Keratinocyte (primary cell): ENCODE results near the gene ACTN1. TPM values are rescaled to one million over a fixed set of nuclear protein-coding genes. Genes with fewer than 3 reads are reported as not detected.

Source experiments
- DNase-seq: peaks from one replicate; pipeline ENCODE4 v3.0.0-alpha.2; 2011; ENCODE audit warnings: low read depth, missing footprints, low spot score
- FAIRE-seq: peaks from 2 replicates; lab custom pipeline; 2011; peaks lifted over from hg19 to GRCh38; lab: Jason Lieb, UNC
- H2AFZ ChIP-seq: 2 replicates; pipeline ENCODE4 v1.6.0; 2012; ENCODE audit warnings: low read length, control low read depth, inconsistent platforms; ENCODE audit not compliant: control insufficient read depth
- H3K27ac ChIP-seq: 2 replicates; pipeline ENCODE4 v1.5.1; 2011; ENCODE audit warnings: low read length; ENCODE audit not compliant: control insufficient read depth, insufficient read depth
- H3K27me3 ChIP-seq: 3 replicates; pipeline ENCODE4 v1.6.0; 2011; ENCODE audit warnings: low read length; ENCODE audit not compliant: control insufficient read depth, insufficient read depth; ENCODE audit errors: extremely low read depth
- H3K36me3 ChIP-seq, 2 experiments: 2 replicates in 1 of 2; 3 replicates in 1 of 2; pipeline ENCODE4 v1.5.1; 2011; ENCODE audit warnings: low read length in 2 of 2, mild to moderate bottlenecking in 1 of 2; ENCODE audit not compliant: control insufficient read depth in 2 of 2, insufficient read depth in 2 of 2; ENCODE audit errors: extremely low read depth in 1 of 2
- H3K4me1 ChIP-seq: 3 replicates; pipeline ENCODE4 v1.5.1; 2011; ENCODE audit warnings: low read length; ENCODE audit not compliant: control insufficient read depth, insufficient read depth; ENCODE audit errors: extremely low read depth
- H3K4me2 ChIP-seq: 3 replicates; pipeline ENCODE4 v1.6.0; 2011; ENCODE audit warnings: low read depth, low read length; ENCODE audit not compliant: control insufficient read depth, insufficient read depth; ENCODE audit errors: extremely low read depth
- H3K4me3 ChIP-seq, 3 experiments: fragments of 200-600 bp in 1 of 3; sonication (generic) in 1 of 3; 2 replicates in 2 of 3; 3 replicates in 1 of 3; pipeline ENCODE4 v1.5.1; 2011 to 2016; ENCODE audit warnings: low read length in 3 of 3, mild to moderate bottlenecking in 3 of 3, control low read depth in 2 of 3, inconsistent platforms in 1 of 3, low read depth in 1 of 3, mixed read lengths in 1 of 3, mixed run types in 1 of 3, moderate library complexity in 1 of 3; ENCODE audit not compliant: control insufficient read depth in 2 of 3, insufficient read depth in 2 of 3; ENCODE audit errors: extremely low read depth in 1 of 3
- H3K79me2 ChIP-seq: 2 replicates; pipeline ENCODE4 v1.6.0; 2012; ENCODE audit warnings: low read length; ENCODE audit not compliant: control insufficient read depth, insufficient read depth
- H3K9ac ChIP-seq: 3 replicates; pipeline ENCODE4 v1.6.0; 2011; ENCODE audit warnings: low read length; ENCODE audit not compliant: control insufficient read depth, insufficient read depth; ENCODE audit errors: extremely low read depth
- H3K9me1 ChIP-seq: 3 replicates; pipeline ENCODE4 v1.6.0; 2011; ENCODE audit warnings: low read length; ENCODE audit not compliant: control insufficient read depth, insufficient read depth; ENCODE audit errors: extremely low read depth
- H3K9me3 ChIP-seq: 2 replicates; pipeline ENCODE4 v1.5.1; 2012; ENCODE audit warnings: low read depth, low read length; ENCODE audit not compliant: control insufficient read depth
- H4K20me1 ChIP-seq: 3 replicates; pipeline ENCODE4 v1.6.0; 2011; ENCODE audit warnings: low read length; ENCODE audit not compliant: control insufficient read depth, insufficient read depth; ENCODE audit errors: extremely low read depth
- CTCF ChIP-seq, 3 experiments: IDR thresholded peaks in 1 of 3; conservative IDR thresholded peaks in 1 of 3; optimal IDR thresholded peaks in 1 of 3; 2 replicates in 2 of 3; 3 replicates in 1 of 3; pipeline versions ENCODE3 to v1.5.1; 2011; ENCODE audit warnings: low read length in 3 of 3, mild to moderate bottlenecking in 3 of 3, moderate library complexity in 2 of 3, control low read depth in 1 of 3, inconsistent platforms in 1 of 3; ENCODE audit not compliant: insufficient read depth in 2 of 3; ENCODE audit errors: extremely low read depth in 1 of 3
- EZH2 ChIP-seq: IDR thresholded peaks from one replicate; pipeline ENCODE4 v1.6.1; 2012; ENCODE audit warnings: inconsistent platforms, mild to moderate bottlenecking, low read length, moderate library complexity
- dilution Hi-C: fragments of 300-500 bp; cut with MboI; formaldehyde crosslinking; loops from one replicate; pipeline ENCODE4 v1.7.0; 2020; ENCODE audit warnings: low sequenced_read_pairs; ENCODE audit not compliant: extremely low pct_ligation_motif_present
- polyA plus RNA-seq, 5 experiments: library from polyadenylated mRNA; depleted of rRNA in 3 of 5; stranded (reverse) in 3 of 5; stranded (forward) in 1 of 5; unstranded in 1 of 5; fragments of >200 nt; gene quantifications; 1 replicate in 1 of 5; 2 replicates in 3 of 5; 3 replicates in 1 of 5; pipeline versions ENCODE4 v1.2.1 to v1.2.3, GENCODE V29; 2011 to 2012; ENCODE audit warnings: missing spikeins in 2 of 5, low read depth in 1 of 5, low replicate concordance in 1 of 5

The ACTN1 gene
- polyA plus RNA-seq, 1 donor (not counting 4 experiments of a cell fraction or from before 2014, with no cell fraction given), result 558 TPM

- no peaks in the 10 kb centered on the region for H3K9me3 ChIP-seq
- H3K9ac ChIP-seq, result no peak overlapping the region
- H3K79me2 ChIP-seq, result peaks cover 100% of the 10 kb centered on the region
- H3K4me2 ChIP-seq, result no peak overlapping the region
- no peak overlapping the region for H3K4me3 ChIP-seq
- no peak for DNase-seq
- no peaks in the 10 kb centered on the region for H3K27me3 ChIP-seq
- no peak overlapping the region for H3K27ac ChIP-seq
- FAIRE-seq, result no peak
- peaks cover 3% of the 10 kb centered on the region for H3K4me1 ChIP-seq
- peaks cover 32 to 77% of the 10 kb centered on the region in 2 experiments for H3K36me3 ChIP-seq
- no peak overlapping the region for H2AFZ ChIP-seq
- peaks cover 96% of the 10 kb centered on the region for H4K20me1 ChIP-seq
- H3K9me1 ChIP-seq, result peaks cover 6% of the 10 kb centered on the region
- no peak for TF ChIP-seq EZH2
- TF ChIP-seq CTCF (optimal IDR thresholded peaks at IDR 0.05 in 1 of 3, IDR thresholded peaks at IDR 0.05 in 1 of 3, conservative IDR thresholded peaks at IDR 0.05 in 1 of 3; ENCODE audit: extremely low read depth in 1 of 3, insufficient read depth in 2 of 3, low read length in 3 of 3), result no peak
- dilution Hi-C loops, result no loop called here
Observed at GRCh38 chr14:68925373-68925772, 53.7 kb downstream of the ACTN1 start.

GRCh38 chr14:68924186-68925158, 54.6 kb downstream of the ACTN1 start:
- Histone ChIP-seq H3K27ac (no peak overlapping the region), H3K4me3 (no peak overlapping the region), H4K20me1 (peaks cover 94% of the 10 kb centered on the region), H3K9me1 (peaks cover 6% of the 10 kb centered on the region), H3K4me2 (no peak overlapping the region), H3K9ac (no peak overlapping the region), H2AFZ (no peak overlapping the region), H3K27me3 (no peaks in the 10 kb centered on the region), H3K79me2 (peaks cover 100% of the 10 kb centered on the region), H3K4me1 (peaks cover 3% of the 10 kb centered on the region), H3K36me3 (peaks cover 35 to 80% of the 10 kb centered on the region in 2 experiments), H3K9me3 (no peaks in the 10 kb centered on the region)
- dilution Hi-C loops, result no loop called here
- DNase-seq (no peak), FAIRE-seq (no peak)
- no peak for TF ChIP-seq CTCF (optimal IDR thresholded peaks at IDR 0.05 in 1 of 3, IDR thresholded peaks at IDR 0.05 in 1 of 3, conservative IDR thresholded peaks at IDR 0.05 in 1 of 3; ENCODE audit: extremely low read depth in 1 of 3, insufficient read depth in 2 of 3, low read length in 3 of 3)
- no peak for TF ChIP-seq EZH2
